Gastroesophageal sphincter (tissue), 4 donors: ENCODE data around the gene C5. TPM values are rescaled to one million over a fixed set of nuclear protein-coding genes. Genes with fewer than 3 reads are reported as not detected.

Experiments
- ATAC-seq: fragments of 150-250 bp; one replicate; pipeline ENCODE4 v1.9.1; 2016; ENCODE audit warnings: mild to moderate bottlenecking, moderate library complexity
- H3K27ac ChIP-seq, 4 donors: fragments of 200-600 bp; sonication (generic) in 3 of 4; 1 replicate in 3 of 4; 2 replicates in 1 of 4; pipeline ENCODE4 v1.5.1; 2016 to 2019
- H3K27me3 ChIP-seq: fragments of 200-600 bp; sonication (generic); one replicate; pipeline ENCODE4 v1.5.1; 2019
- H3K36me3 ChIP-seq, 2 donors: fragments of 200-600 bp; sonication (generic); one replicate each; pipeline ENCODE4 v1.5.1; 2019; ENCODE audit warnings: control low read depth in 1 of 2
- H3K4me1 ChIP-seq, 3 donors: fragments of 200-600 bp; sonication (generic); 1 replicate in 2 of 3; 2 replicates in 1 of 3; pipeline ENCODE4 v1.5.1; 2016 to 2019; ENCODE audit warnings: control low read depth in 2 of 3
- H3K4me3 ChIP-seq, 2 donors: fragments of 200-600 bp; sonication (generic); one replicate each; pipeline ENCODE4 v1.5.1; 2019; ENCODE audit warnings: mild to moderate bottlenecking in 1 of 2, moderate library complexity in 1 of 2
- H3K9me3 ChIP-seq, 3 donors: fragments of 200-600 bp; sonication (generic); one replicate each; pipeline ENCODE4 v1.5.1; 2017 to 2019; ENCODE audit warnings: control low read depth in 2 of 3
- CTCF ChIP-seq, 4 experiments: fragments of 200-600 bp in 2 of 4; fragments of 450-650 bp in 2 of 4; sonication (generic) in 1 of 4; IDR thresholded peaks; one replicate each; pipeline ENCODE4 v1.5.1; 2017 to 2019; ENCODE audit warnings: antibody characterized with exemption in 4 of 4, mild to moderate bottlenecking in 2 of 4, moderate library complexity in 2 of 4
- EP300 ChIP-seq: sonication (generic); formaldehyde crosslinking; IDR thresholded peaks from one replicate; pipeline ENCODE4 v1.6.1; 2017; ENCODE audit warnings: antibody characterized with exemption, mild to moderate bottlenecking
- POLR2A ChIP-seq, 2 donors: fragments of 450-650 bp; IDR thresholded peaks; one replicate each; pipeline ENCODE4 v1.6.1; 2017; ENCODE audit warnings: antibody characterized with exemption in 2 of 2, mild to moderate bottlenecking in 2 of 2, moderate library complexity in 1 of 2
- POLR2AphosphoS5 ChIP-seq: sonication (generic); formaldehyde crosslinking; IDR thresholded peaks from one replicate; pipeline ENCODE4 v1.6.1; 2017; ENCODE audit warnings: antibody characterized with exemption
- WGBS, 2 donors: methylation state at CpG; one replicate each; pipeline ENCODE4 v1.1.5; 2018; ENCODE audit warnings: low coverage in 1 of 2; 5-methylcytosine and 5-hydroxymethylcytosine counted together
- total RNA-seq, 4 donors: library from RNA; depleted of rRNA; stranded (reverse); fragments of >200 nt; gene quantifications; one replicate each; pipeline ENCODE4 v1.1.0, GENCODE V29; 2016

The C5 gene
- total RNA-seq, 4 donors from 2014 or later, result 2.7 to 8.9 (median 6.3) TPM

GRCh38 chr9:121009650-121010049 lies 40.4 kb downstream of the C5 start:
- no peak for ATAC-seq
- TF ChIP-seq POLR2AphosphoS5 (no peak), CTCF (IDR thresholded peaks at IDR 0.05) (no peak), EP300 (no peak), POLR2A (IDR thresholded peaks at IDR 0.05) (no peak)
- no peaks in the 10 kb centered on the region for H3K27me3 ChIP-seq
- no peak overlapping the region for H3K4me3 ChIP-seq
- no peaks in the 10 kb centered on the region for H3K4me1 ChIP-seq
- H3K36me3 ChIP-seq, result peaks cover 0 to 40% of the 10 kb centered on the region in 2 donors
- 86% methylated on average over 1 of the region's 3 CpGs; no CpG with 5 or more reads in 1 of the 2 donors for WGBS, 2 donors
- no peak overlapping the region for H3K27ac ChIP-seq
- H3K9me3 ChIP-seq, result no peaks in the 10 kb centered on the region

- ATAC-seq, result no peak
- peaks cover 0 to 20% of the 10 kb centered on the region in 2 donors for H3K36me3 ChIP-seq
- H3K4me3 ChIP-seq, result no peak overlapping the region
- no peaks in the 10 kb centered on the region for H3K9me3 ChIP-seq
- H3K27ac ChIP-seq, result no peak overlapping the region
- TF ChIP-seq EP300, result no peak
- H3K27me3 ChIP-seq, result no peaks in the 10 kb centered on the region
- WGBS, 2 donors, result 80 to 89% methylated on average over 1 to 2 of the region's 2 CpGs
- no peaks in the 10 kb centered on the region for H3K4me1 ChIP-seq
Measured at GRCh38 chr9:120999317-120999716, 50.8 kb downstream of the C5 start.

- H3K27ac ChIP-seq, result no peak overlapping the region
Measured at GRCh38 chr9:120998111-120998510, 52.0 kb downstream of the C5 start.

GRCh38 chr9:120997502-120997901 lies 52.6 kb downstream of the C5 start:
- Histone ChIP-seq H3K36me3 (peaks cover 0 to 6% of the 10 kb centered on the region in 2 donors), H3K27ac (no peak overlapping the region), H3K9me3 (no peaks in the 10 kb centered on the region), H3K4me3 (no peak overlapping the region), H3K27me3 (no peaks in the 10 kb centered on the region), H3K4me1 (no peaks in the 10 kb centered on the region)
- TF ChIP-seq POLR2AphosphoS5 (no peak), POLR2A (IDR thresholded peaks at IDR 0.05) (no peak), CTCF (IDR thresholded peaks at IDR 0.05) (no peak), EP300 (no peak)
- 83 to 90% methylated on average over 2 to 7 of the region's 7 CpGs for WGBS, 2 donors
- no peak for ATAC-seq

More at GRCh38 chr9:120998111-120998510, 52.0 kb downstream of the C5 start:
- TF ChIP-seq EP300 (no peak), POLR2AphosphoS5 (no peak), POLR2A (IDR thresholded peaks at IDR 0.05) (no peak), CTCF (IDR thresholded peaks at IDR 0.05) (no peak)
- Histone ChIP-seq H3K27me3 (no peaks in the 10 kb centered on the region), H3K9me3 (no peaks in the 10 kb centered on the region), H3K4me3 (no peak overlapping the region), H3K36me3 (peaks cover 0 to 12% of the 10 kb centered on the region in 2 donors), H3K4me1 (no peaks in the 10 kb centered on the region)
- 86 to 100% methylated on average over 2 of the region's 2 CpGs for WGBS, 2 donors
- no peak for ATAC-seq

GRCh38 chr9:120996409-120996808 lies 53.7 kb downstream of the C5 start:
- no peak overlapping the region for H3K4me3 ChIP-seq
- H3K9me3 ChIP-seq, result no peaks in the 10 kb centered on the region
- WGBS, 2 donors, result 61 to 90% methylated on average over 3 of the region's 3 CpGs
- H3K27me3 ChIP-seq, result no peaks in the 10 kb centered on the region
- peaks cover 0 to 4% of the 10 kb centered on the region in 2 donors for H3K36me3 ChIP-seq
- no peak for ATAC-seq
- no peak overlapping the region for H3K27ac ChIP-seq
- H3K4me1 ChIP-seq, result no peaks in the 10 kb centered on the region
- TF ChIP-seq POLR2A (IDR thresholded peaks at IDR 0.05), result no peak
- TF ChIP-seq CTCF (IDR thresholded peaks at IDR 0.05), result no peak
- no peak for TF ChIP-seq POLR2AphosphoS5
- no peak for TF ChIP-seq EP300
